ENCODE data around the gene MAN1C1. TPM values are rescaled to one million over a fixed set of nuclear protein-coding genes. Genes with fewer than 3 reads are reported as not detected.

MAN1C1 gene
- total RNA-seq, 1 donor from 2014 or later = 6.3 TPM

DNA sequence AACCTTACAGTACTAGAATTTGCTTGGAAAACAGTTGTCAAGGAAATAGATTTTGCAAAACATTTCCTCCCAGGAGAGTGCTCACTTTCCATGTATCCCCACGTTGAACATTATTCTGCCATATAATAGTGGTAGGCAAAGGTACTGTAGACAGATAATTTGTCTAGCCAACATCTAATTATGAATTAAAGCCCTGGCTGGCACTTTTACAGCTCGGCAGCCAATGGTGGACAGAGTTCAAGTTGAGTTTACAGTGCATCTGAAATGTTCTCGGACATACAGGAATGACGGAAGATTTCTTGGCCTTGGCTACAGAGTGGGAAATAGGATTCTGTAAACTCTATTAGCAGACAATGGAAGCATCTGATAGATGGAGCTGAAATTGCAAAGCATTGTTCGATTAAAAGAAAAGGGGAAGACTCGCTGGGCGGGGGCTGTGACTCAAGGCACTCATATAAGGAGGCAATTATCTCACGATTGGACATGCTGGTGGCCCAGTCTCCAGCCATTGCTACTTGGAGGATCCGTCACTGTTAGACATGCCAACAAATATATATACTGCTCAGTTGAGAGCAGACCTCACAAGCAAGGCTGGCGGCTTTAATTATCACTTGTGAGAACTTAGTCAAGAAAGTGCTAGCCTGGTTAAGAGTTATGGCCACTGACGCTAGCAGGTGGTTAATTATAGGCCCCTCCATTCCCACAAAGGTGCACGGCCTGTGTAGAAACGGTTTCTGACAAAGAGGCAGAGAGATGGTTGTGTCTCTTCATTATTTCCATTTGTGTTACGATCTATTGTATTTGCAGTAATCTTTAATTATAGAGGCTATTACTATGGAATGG lies 48.0 kb downstream of the MAN1C1 start:
- Histone ChIP-seq H3K36me3 (ENCODE audit: control insufficient read depth in 3 of 3, insufficient read depth in 3 of 3, low read length in 3 of 3) (no peaks in the 10 kb centered on the region), H3K9ac (ENCODE audit: low read depth in 1 of 3, low read length in 3 of 3) (no peak overlapping the region), H3K27ac (ENCODE audit: low read depth, low read length) (peak overlapping the region; percentile 3), H3K9me3 (ENCODE audit: control insufficient read depth in 3 of 3, low read length in 3 of 3) (no peaks in the 10 kb centered on the region), H3K4me3 (ENCODE audit: low read length in 3 of 3) (no peak overlapping the region), H3K27me3 (ENCODE audit: control insufficient read depth in 3 of 3, insufficient read depth in 3 of 3, low read length in 3 of 3) (no peaks in the 10 kb centered on the region), H3K4me1 (ENCODE audit: control insufficient read depth in 3 of 3, insufficient read depth in 3 of 3, low read length in 3 of 3) (peaks cover 13 to 21% (median 16%) of the 10 kb centered on the region in 3 donors)

DNA sequence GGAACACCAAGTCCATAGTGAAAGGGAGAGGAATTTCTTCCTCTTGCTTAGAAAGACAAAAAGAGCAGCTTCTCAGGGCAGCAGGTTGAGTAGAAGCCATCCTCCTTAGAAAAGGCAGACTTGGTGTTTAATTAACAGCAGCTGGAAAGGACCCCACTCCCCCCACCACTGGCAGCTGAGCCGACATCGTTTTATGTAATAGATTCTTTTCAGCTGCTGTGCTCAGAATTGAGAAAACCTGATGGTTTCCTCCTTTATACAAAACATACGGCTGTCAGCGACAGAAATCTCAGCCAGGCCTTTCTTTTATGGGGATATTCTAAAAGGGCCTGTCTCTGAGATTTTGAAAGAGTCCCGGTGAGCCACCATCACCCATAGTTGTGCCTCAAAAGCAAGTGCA lies 49.9 kb downstream of the MAN1C1 start:
- H3K36me3 ChIP-seq (ENCODE audit: control insufficient read depth in 3 of 3, insufficient read depth in 3 of 3, low read length in 3 of 3) = no peaks in the 10 kb centered on the region
- no peak overlapping the region for H3K27ac ChIP-seq (ENCODE audit: low read depth, low read length)
- no peaks in the 10 kb centered on the region for H3K27me3 ChIP-seq (ENCODE audit: control insufficient read depth in 3 of 3, insufficient read depth in 3 of 3, low read length in 3 of 3)
- H3K9ac ChIP-seq (ENCODE audit: low read depth in 1 of 3, low read length in 3 of 3) = no peak overlapping the region
- H3K4me1 ChIP-seq (ENCODE audit: control insufficient read depth in 3 of 3, insufficient read depth in 3 of 3, low read length in 3 of 3) = peaks cover 8 to 16% (median 16%) of the 10 kb centered on the region in 3 donors
- no peak overlapping the region for H3K4me3 ChIP-seq (ENCODE audit: low read length in 3 of 3)
- H3K9me3 ChIP-seq (ENCODE audit: control insufficient read depth in 3 of 3, low read length in 3 of 3) = no peaks in the 10 kb centered on the region

DNA sequence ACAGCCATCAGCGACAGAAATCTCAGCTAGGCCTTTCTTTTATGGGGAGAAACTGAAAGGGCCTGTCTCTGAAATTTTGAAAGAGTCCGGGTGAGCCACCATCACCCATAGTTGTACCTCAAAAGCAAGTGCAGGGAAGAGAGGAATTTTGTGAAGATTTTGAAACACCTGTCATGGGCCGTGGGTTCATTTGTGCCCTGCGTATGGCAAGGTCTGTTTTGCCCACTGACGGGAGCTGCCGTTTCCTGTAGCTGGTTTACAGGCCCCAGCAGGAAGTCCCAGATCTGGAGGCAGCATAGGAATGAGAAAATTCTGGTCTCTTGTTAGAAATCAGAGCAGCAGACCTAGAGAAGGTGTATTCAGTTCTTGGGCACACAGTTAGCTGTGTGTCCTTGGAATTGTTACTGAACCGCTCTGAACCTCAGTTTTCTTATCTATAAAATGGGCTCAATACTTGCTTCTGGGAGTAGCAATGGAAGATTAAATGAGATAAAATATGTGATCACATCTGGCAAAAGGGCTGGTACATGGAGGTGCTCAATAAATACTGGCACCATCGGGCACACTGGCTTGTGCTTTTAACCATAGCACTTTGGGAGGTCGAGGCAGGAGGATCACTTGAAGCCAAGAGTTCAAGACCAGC lies 52.5 kb downstream of the MAN1C1 start:
- Histone ChIP-seq H3K27me3 (ENCODE audit: control insufficient read depth in 3 of 3, insufficient read depth in 3 of 3, low read length in 3 of 3) (no peaks in the 10 kb centered on the region), H3K4me1 (ENCODE audit: control insufficient read depth in 3 of 3, insufficient read depth in 3 of 3, low read length in 3 of 3) (peaks cover 0 to 8% (median 6%) of the 10 kb centered on the region in 3 donors), H3K9me3 (ENCODE audit: control insufficient read depth in 3 of 3, low read length in 3 of 3) (peaks cover 0 to 2% (median 0%) of the 10 kb centered on the region in 3 donors), H3K4me3 (ENCODE audit: low read length in 3 of 3) (no peak overlapping the region), H3K27ac (ENCODE audit: low read depth, low read length) (no peak overlapping the region), H3K9ac (ENCODE audit: low read depth in 1 of 3, low read length in 3 of 3) (no peak overlapping the region), H3K36me3 (ENCODE audit: control insufficient read depth in 3 of 3, insufficient read depth in 3 of 3, low read length in 3 of 3) (no peaks in the 10 kb centered on the region)

DNA sequence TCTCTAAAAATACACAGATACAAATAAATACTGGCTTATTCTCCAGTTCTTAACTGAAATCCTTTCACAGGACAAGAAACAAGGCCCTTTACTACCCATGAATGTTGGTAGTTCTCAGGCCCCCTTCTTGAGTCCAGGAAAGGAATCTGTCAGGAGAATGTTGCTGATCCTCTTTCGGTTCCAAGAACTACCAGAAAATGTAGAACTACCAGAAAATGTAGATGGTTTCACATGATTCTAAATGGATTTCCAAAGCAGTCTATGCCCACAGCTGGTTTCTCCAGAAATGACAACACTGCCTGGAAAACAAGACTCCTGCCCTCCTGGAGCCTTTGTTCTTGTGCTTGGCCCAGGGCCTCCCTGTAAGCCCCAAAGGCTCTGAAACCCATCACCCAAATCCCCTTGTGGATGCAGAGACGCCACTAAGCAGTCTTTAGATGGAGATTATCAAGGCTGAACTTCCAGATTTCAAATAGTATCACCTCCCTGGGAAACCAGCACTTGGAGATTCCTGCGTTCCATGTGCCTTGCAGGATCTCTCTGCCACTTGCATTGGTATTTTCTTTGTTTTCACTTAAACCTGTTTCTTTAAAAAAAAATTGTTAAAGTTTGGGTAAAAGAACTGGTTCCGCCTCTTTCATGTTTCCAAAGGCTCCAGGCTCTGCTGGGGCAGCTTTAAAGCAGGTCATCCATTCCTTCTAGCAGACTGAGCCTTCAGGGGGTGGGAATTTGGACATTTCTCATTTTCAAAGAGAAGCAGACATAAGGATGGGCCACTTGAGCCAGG lies 53.4 kb downstream of the MAN1C1 start:
- no peaks in the 10 kb centered on the region for H3K36me3 ChIP-seq (ENCODE audit: control insufficient read depth in 3 of 3, insufficient read depth in 3 of 3, low read length in 3 of 3)
- H3K27me3 ChIP-seq (ENCODE audit: control insufficient read depth in 3 of 3, insufficient read depth in 3 of 3, low read length in 3 of 3) = no peaks in the 10 kb centered on the region
- H3K9ac ChIP-seq (ENCODE audit: low read depth in 1 of 3, low read length in 3 of 3) = no peak overlapping the region
- no peak overlapping the region for H3K4me3 ChIP-seq (ENCODE audit: low read length in 3 of 3)
- no peak overlapping the region for H3K27ac ChIP-seq (ENCODE audit: low read depth, low read length)
- H3K9me3 ChIP-seq (ENCODE audit: control insufficient read depth in 3 of 3, low read length in 3 of 3) = peaks cover 0 to 2% (median 0%) of the 10 kb centered on the region in 3 donors
- no peaks in the 10 kb centered on the region for H3K4me1 ChIP-seq (ENCODE audit: control insufficient read depth in 3 of 3, insufficient read depth in 3 of 3, low read length in 3 of 3)

DNA sequence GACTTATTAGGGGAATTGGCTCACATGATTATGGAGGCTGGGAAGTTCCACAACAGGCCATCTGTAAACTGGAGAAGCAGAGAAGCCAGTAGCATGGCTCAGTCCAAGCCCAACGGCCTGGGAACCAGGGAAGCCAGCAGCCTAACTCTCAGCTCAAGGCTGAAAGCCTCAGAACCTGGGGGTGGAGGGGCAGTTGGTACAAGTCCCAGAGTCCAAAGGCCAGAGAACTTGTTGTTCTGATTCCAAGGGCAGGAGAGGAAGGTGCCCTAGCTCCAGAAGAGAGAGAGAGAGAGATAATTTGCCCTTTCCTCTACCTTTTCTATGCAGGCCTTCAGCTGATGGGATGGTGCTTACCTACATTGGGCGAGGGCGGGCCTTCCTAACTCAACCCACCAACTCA lies 55.3 kb downstream of the MAN1C1 start:
- Histone ChIP-seq H3K36me3 (ENCODE audit: control insufficient read depth in 3 of 3, insufficient read depth in 3 of 3, low read length in 3 of 3) (no peaks in the 10 kb centered on the region), H3K4me1 (ENCODE audit: control insufficient read depth in 3 of 3, insufficient read depth in 3 of 3, low read length in 3 of 3) (peaks cover 9 to 13% (median 12%) of the 10 kb centered on the region in 3 donors), H3K4me3 (ENCODE audit: low read length in 3 of 3) (no peak overlapping the region), H3K27me3 (ENCODE audit: control insufficient read depth in 3 of 3, insufficient read depth in 3 of 3, low read length in 3 of 3) (no peaks in the 10 kb centered on the region), H3K9ac (ENCODE audit: low read depth in 1 of 3, low read length in 3 of 3) (no peak overlapping the region), H3K27ac (ENCODE audit: low read depth, low read length) (no peak overlapping the region), H3K9me3 (ENCODE audit: control insufficient read depth in 3 of 3, low read length in 3 of 3) (peaks cover 0 to 2% (median 0%) of the 10 kb centered on the region in 3 donors)

DNA sequence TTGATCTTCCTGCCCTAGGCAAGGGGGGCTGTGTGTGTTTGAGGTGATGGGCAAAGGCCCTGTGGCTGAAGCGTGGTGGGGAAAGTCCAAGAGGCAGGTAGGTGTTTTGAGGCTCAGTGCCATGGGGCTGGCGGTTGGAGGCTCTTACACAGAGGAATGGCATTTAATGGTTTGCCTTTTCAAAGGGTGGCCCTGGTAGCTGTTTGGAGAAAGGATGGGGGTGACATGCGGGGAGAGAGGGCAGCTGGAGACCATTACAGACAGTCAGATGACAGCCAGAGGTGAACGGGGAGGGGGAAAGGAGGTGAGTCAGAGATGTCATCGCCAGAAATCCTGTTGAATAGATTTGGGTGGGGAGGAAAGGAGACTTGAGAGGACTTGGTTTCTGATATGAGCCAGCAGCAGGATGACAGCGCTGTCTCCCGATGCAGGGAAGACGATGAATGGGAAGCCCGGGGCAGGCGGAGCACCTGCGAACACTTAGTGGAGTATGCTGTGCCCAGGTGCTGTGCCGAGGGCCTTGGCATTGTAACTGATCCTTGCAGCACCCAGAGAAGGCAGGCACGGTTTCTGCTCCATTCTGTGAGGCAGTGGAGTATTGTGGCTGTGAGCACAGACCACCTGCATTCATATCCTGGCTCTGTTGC lies 56.3 kb downstream of the MAN1C1 start:
- peaks cover 15 to 19% (median 19%) of the 10 kb centered on the region in 3 donors for H3K4me1 ChIP-seq (ENCODE audit: control insufficient read depth in 3 of 3, insufficient read depth in 3 of 3, low read length in 3 of 3)
- no peaks in the 10 kb centered on the region for H3K36me3 ChIP-seq (ENCODE audit: control insufficient read depth in 3 of 3, insufficient read depth in 3 of 3, low read length in 3 of 3)
- no peak overlapping the region for H3K4me3 ChIP-seq (ENCODE audit: low read length in 3 of 3)
- no peak overlapping the region for H3K9ac ChIP-seq (ENCODE audit: low read depth in 1 of 3, low read length in 3 of 3)
- H3K27me3 ChIP-seq (ENCODE audit: control insufficient read depth in 3 of 3, insufficient read depth in 3 of 3, low read length in 3 of 3) = no peaks in the 10 kb centered on the region
- H3K27ac ChIP-seq (ENCODE audit: low read depth, low read length) = no peak overlapping the region
- peaks cover 0 to 2% (median 0%) of the 10 kb centered on the region in 3 donors for H3K9me3 ChIP-seq (ENCODE audit: control insufficient read depth in 3 of 3, low read length in 3 of 3)

DNA sequence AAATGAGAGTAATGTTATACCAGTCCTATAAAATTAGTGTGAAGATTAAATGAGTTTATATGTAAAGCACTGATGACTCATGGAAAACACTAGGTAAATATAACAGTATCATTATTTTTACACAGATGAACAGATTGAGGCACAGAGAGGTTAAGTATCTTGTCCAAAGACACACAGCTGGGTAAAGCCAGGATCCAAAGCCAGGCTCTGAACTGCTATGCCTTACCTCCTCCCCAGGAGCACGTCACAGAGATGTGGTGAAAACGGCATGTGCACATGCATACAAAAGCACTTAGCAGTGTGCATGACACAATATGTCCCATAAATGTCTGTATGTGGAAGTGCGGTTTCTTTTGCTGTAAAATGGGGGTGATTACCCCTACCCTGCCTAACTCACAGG lies 56.9 kb downstream of the MAN1C1 start:
- peaks cover 15 to 19% (median 19%) of the 10 kb centered on the region in 3 donors for H3K4me1 ChIP-seq (ENCODE audit: control insufficient read depth in 3 of 3, insufficient read depth in 3 of 3, low read length in 3 of 3)

DNA sequence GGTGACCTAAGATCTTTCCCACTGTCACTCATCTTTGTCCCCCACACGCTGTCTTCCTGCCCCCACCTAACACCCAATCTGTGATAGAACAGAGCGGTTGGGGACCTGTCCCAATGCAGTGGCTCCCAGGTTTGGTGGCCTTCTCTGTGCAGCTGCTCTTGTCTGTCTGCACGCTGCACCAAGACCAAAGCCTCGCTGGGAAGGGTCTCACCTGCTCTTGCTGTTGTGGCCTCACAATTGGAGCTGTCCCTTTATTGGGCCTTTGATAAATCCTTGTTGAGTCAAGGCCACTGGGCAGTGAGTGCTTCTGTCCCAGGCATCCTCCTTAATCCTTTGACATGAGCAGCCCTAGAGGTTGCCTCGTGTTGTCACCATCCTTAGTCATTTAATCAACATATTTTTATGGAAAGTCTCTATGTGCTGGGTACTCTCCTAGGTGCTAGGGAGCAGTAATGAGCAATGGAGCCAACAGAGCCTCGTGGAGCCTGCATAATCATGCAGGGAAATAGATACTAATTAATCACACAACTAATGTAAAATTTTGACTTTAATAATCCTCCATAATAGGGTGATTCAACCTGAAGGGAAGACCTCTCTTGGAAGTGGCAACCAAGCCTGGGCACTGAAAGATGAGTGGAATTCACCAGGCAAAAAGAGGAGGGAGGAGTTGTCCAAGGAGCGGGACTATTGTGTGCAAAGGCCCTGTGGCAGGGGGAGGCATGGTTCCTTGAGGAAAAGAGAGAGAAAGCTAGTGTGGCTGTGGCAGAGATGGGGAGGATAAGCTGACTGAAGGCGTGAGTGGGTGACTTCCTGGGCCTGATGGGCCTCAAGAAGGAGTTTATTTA lies 57.6 kb downstream of the MAN1C1 start:
- Histone ChIP-seq H3K4me3 (ENCODE audit: low read length in 3 of 3) (no peak overlapping the region), H3K36me3 (ENCODE audit: control insufficient read depth in 3 of 3, insufficient read depth in 3 of 3, low read length in 3 of 3) (no peaks in the 10 kb centered on the region), H3K4me1 (ENCODE audit: control insufficient read depth in 3 of 3, insufficient read depth in 3 of 3, low read length in 3 of 3) (peaks cover 15 to 19% (median 19%) of the 10 kb centered on the region in 3 donors), H3K27ac (ENCODE audit: low read depth, low read length) (no peak overlapping the region), H3K9ac (ENCODE audit: low read depth in 1 of 3, low read length in 3 of 3) (no peak overlapping the region), H3K27me3 (ENCODE audit: control insufficient read depth in 3 of 3, insufficient read depth in 3 of 3, low read length in 3 of 3) (no peaks in the 10 kb centered on the region), H3K9me3 (ENCODE audit: control insufficient read depth in 3 of 3, low read length in 3 of 3) (peaks cover 0 to 2% (median 0%) of the 10 kb centered on the region in 3 donors)

More for the DNA sequence above, 56.9 kb downstream of the MAN1C1 start:
- no peaks in the 10 kb centered on the region for H3K27me3 ChIP-seq (ENCODE audit: control insufficient read depth in 3 of 3, insufficient read depth in 3 of 3, low read length in 3 of 3)
- H3K36me3 ChIP-seq (ENCODE audit: control insufficient read depth in 3 of 3, insufficient read depth in 3 of 3, low read length in 3 of 3) = no peaks in the 10 kb centered on the region
- no peak overlapping the region for H3K9ac ChIP-seq (ENCODE audit: low read depth in 1 of 3, low read length in 3 of 3)
- no peak overlapping the region for H3K4me3 ChIP-seq (ENCODE audit: low read length in 3 of 3)
- no peak overlapping the region for H3K27ac ChIP-seq (ENCODE audit: low read depth, low read length)
- H3K9me3 ChIP-seq (ENCODE audit: control insufficient read depth in 3 of 3, low read length in 3 of 3) = peaks cover 0 to 2% (median 0%) of the 10 kb centered on the region in 3 donors

DNA sequence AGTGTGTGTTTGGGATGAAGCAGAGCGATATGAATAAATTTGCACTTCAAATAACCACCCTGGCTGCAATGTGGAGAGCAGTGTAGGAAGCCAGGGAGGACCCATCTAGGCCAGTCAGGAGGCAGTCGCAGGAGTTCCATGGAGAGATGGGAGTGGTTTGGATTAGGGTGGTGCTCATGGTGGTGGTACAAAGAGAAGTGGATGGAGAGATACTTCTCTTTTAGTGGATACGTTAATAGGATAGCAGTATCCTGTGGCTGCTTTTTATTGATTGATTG lies 58.2 kb downstream of the MAN1C1 start:
- H3K27ac ChIP-seq (ENCODE audit: low read depth, low read length) = no peak overlapping the region
- H3K9me3 ChIP-seq (ENCODE audit: control insufficient read depth in 3 of 3, low read length in 3 of 3) = peaks cover 0 to 2% (median 0%) of the 10 kb centered on the region in 3 donors
- H3K27me3 ChIP-seq (ENCODE audit: control insufficient read depth in 3 of 3, insufficient read depth in 3 of 3, low read length in 3 of 3) = no peaks in the 10 kb centered on the region
- peaks cover 15 to 19% (median 19%) of the 10 kb centered on the region in 3 donors for H3K4me1 ChIP-seq (ENCODE audit: control insufficient read depth in 3 of 3, insufficient read depth in 3 of 3, low read length in 3 of 3)
- H3K36me3 ChIP-seq (ENCODE audit: control insufficient read depth in 3 of 3, insufficient read depth in 3 of 3, low read length in 3 of 3) = no peaks in the 10 kb centered on the region
- H3K9ac ChIP-seq (ENCODE audit: low read depth in 1 of 3, low read length in 3 of 3) = no peak overlapping the region
- H3K4me3 ChIP-seq (ENCODE audit: low read length in 3 of 3) = no peak overlapping the region
